ENCODE results near the gene GIT2.
A peak's percentile ranks its signal among the peaks of the same experiment; 100 is the strongest.

GIT2 gene

GRCh38 chr12:109968801-109969200, 27.4 kb downstream of the GIT2 start:
- no peak for DNase-seq (ENCODE audit: low spot score)

- no peak for DNase-seq (ENCODE audit: low spot score)
These were observed 28.1 kb downstream of the GIT2 start for GRCh38 chr12:109968032-109968420.

- DNase-seq (ENCODE audit: low spot score), result no peak
These were observed 28.7 kb downstream of the GIT2 start for GRCh38 chr12:109967383-109968031.

GRCh38 chr12:109966546-109966945, 29.6 kb downstream of the GIT2 start:
- DNase-seq (ENCODE audit: low spot score), result no peak

GRCh38 chr12:109963743-109964429, 32.3 kb downstream of the GIT2 start:
- no peak for DNase-seq (ENCODE audit: low spot score)

- DNase-seq (ENCODE audit: low spot score), result no peak
These were observed 32.8 kb downstream of the GIT2 start for GRCh38 chr12:109963330-109963729.

- DNase-seq (ENCODE audit: low spot score), result no peak
These were observed 33.8 kb downstream of the GIT2 start for GRCh38 chr12:109962398-109962797.

GRCh38 chr12:109961612-109962011, 34.6 kb downstream of the GIT2 start:
- no peak for DNase-seq (ENCODE audit: low spot score)

- DNase-seq (ENCODE audit: low spot score), result no peak
These were observed 35.0 kb downstream of the GIT2 start for GRCh38 chr12:109961201-109961600.

GRCh38 chr12:109959411-109960093, 36.6 kb downstream of the GIT2 start:
- DNase-seq (ENCODE audit: low spot score), result no peak

- no peak for DNase-seq (ENCODE audit: low spot score)
These were observed 37.8 kb downstream of the GIT2 start for GRCh38 chr12:109958374-109958773.

- no peak for DNase-seq (ENCODE audit: low spot score)
These were observed 42.5 kb downstream of the GIT2 start for GRCh38 chr12:109953656-109954055.

- no peak for DNase-seq (ENCODE audit: low spot score)
These were observed 43.3 kb downstream of the GIT2 start for GRCh38 chr12:109952873-109953272.

- DNase-seq (ENCODE audit: low spot score), result no peak
These were observed 43.9 kb downstream of the GIT2 start for GRCh38 chr12:109952160-109952858.

- no peak for DNase-seq (ENCODE audit: low spot score)
These were observed 44.4 kb downstream of the GIT2 start for GRCh38 chr12:109951751-109952150.

- DNase-seq (ENCODE audit: low spot score), result no peak
These were observed 45.0 kb downstream of the GIT2 start for GRCh38 chr12:109951136-109951535.

GRCh38 chr12:109950625-109951024, 45.5 kb downstream of the GIT2 start:
- no peak for DNase-seq (ENCODE audit: low spot score)

- no peak for DNase-seq (ENCODE audit: low spot score)
These were observed 47.1 kb downstream of the GIT2 start for GRCh38 chr12:109949089-109949488.

- DNase-seq (ENCODE audit: low spot score), result no peak
These were observed 47.8 kb downstream of the GIT2 start for GRCh38 chr12:109948368-109948767.

GRCh38 chr12:109947521-109947920, 48.6 kb downstream of the GIT2 start:
- peak; percentile 50 for DNase-seq (ENCODE audit: low spot score)

- DNase-seq (ENCODE audit: low spot score), result no peak
These were observed 49.3 kb downstream of the GIT2 start for GRCh38 chr12:109946913-109947312.

GRCh38 chr12:109946505-109946904, 49.7 kb downstream of the GIT2 start:
- no peak for DNase-seq (ENCODE audit: low spot score)

All from globus pallidus (tissue), 1 donor.